HL-60 (cell line): ENCODE results near the gene GRIA1.

Experiments used
- GABPA ChIP-seq: IDR thresholded peaks from 2 replicates; pipeline ENCODE4 v1.6.1; 2012; ENCODE audit warnings: low read depth
- POLR2AphosphoS5 ChIP-seq: IDR thresholded peaks from 2 replicates; pipeline ENCODE4 v1.6.1; 2012; ENCODE audit warnings: low read depth
- TF ChIP-seq, protein P1 (sequence below): IDR thresholded peaks from one replicate; pipeline ENCODE4 v1.5.1; 2011; ENCODE audit warnings: low read length, control low read depth, inconsistent platforms; ENCODE audit not compliant: insufficient read depth

DNA sequence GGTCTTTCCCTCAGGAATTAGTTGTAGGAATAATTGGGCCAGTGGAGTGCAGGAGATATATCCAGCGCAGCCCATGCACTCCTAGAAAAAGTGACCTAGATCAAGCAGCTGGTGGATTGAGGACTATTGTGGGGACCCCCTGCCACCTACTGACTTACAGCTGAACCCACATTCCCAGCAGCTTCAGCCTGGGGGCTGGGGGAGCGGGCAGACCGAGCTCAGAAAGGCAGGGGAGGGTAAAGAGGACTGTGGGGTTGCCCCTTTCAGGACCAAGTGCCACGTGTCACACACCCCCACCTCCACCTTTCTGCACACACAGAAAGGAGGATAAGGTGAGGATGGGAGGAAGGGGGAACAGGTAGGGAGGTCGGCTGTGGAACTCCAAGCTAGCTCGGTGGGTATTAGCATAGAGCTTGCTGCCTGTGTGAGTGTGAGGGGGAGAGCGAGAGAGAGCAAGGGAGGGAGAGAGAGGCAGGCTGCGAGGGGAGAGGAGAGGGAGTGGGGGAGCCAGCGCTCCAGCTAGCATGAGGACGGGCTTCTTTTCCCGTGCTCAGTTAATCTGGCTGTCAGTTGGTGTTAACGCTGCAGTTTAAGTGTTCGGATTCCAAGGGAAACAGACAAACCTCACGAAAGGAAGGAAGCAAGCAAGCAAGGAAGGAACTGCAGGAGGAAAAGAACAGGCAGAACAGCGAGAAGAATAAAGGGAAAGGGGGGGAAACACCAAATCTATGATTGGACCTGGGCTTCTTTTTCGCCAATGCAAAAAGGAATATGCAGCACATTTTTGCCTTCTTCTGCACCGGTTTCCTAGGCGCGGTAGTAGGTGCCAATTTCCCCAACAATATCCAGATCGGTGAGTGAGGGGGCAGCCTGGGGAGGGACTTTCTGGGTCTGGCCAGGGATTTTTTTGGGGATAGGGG, at the start of gene GRIA1:
- no peak for TF ChIP-seq POLR2AphosphoS5
- TF ChIP-seq, protein P1, sequence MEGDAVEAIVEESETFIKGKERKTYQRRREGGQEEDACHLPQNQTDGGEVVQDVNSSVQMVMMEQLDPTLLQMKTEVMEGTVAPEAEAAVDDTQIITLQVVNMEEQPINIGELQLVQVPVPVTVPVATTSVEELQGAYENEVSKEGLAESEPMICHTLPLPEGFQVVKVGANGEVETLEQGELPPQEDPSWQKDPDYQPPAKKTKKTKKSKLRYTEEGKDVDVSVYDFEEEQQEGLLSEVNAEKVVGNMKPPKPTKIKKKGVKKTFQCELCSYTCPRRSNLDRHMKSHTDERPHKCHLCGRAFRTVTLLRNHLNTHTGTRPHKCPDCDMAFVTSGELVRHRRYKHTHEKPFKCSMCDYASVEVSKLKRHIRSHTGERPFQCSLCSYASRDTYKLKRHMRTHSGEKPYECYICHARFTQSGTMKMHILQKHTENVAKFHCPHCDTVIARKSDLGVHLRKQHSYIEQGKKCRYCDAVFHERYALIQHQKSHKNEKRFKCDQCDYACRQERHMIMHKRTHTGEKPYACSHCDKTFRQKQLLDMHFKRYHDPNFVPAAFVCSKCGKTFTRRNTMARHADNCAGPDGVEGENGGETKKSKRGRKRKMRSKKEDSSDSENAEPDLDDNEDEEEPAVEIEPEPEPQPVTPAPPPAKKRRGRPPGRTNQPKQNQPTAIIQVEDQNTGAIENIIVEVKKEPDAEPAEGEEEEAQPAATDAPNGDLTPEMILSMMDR, result no peak
- TF ChIP-seq GABPA, result no peak
